Measurements from ENCODE around the gene LRMDA. TPM values are rescaled to one million over a fixed set of nuclear protein-coding genes. Genes with fewer than 3 reads are reported as not detected.

Gene LRMDA
- total RNA-seq, 1 experiment from 2014 or later, result not detected

- intact Hi-C loops (cut with micrococcal nuclease; ENCODE audit: unreplicated experiment), result no loop called here
- Histone ChIP-seq H3K27me3 (replicated peaks; ENCODE audit: insufficient read depth, low read depth, low read length, poor library complexity) (no peaks in the 10 kb centered on the region), H3K4me3 (ENCODE audit: low read depth, low read length, poor library complexity, severe bottlenecking) (no peak overlapping the region), H3K27ac (ENCODE audit: low read depth, low read length, poor library complexity, severe bottlenecking) (no peak overlapping the region), H3K36me3 (ENCODE audit: insufficient read depth, low read length, poor library complexity, severe bottlenecking) (no peaks in the 10 kb centered on the region), H3K4me1 (ENCODE audit: insufficient read depth, low read length, poor library complexity, severe bottlenecking) (no peaks in the 10 kb centered on the region), H3K9me3 (ENCODE audit: low read depth, low read length, poor library complexity, severe bottlenecking) (no peaks in the 10 kb centered on the region)
- ChIA-PET CTCF (no interaction called here), POLR2A (ENCODE audit: low non-redundant PET) (no interaction called here)
- no peak for DNase-seq (ENCODE audit: low spot score)
- no TSS peak for BruUV-seq (replicated peaks)
- TF ChIP-seq CTCF (conservative IDR thresholded peaks at IDR 0.05; ENCODE audit: low read depth, low read length) (no peak), EZH2 (IDR thresholded peaks at IDR 0.05; ENCODE audit: borderline replicate concordance, low read depth, low read length, poor library complexity, severe bottlenecking) (no peak)
These were observed 753.2 kb downstream of the LRMDA start for GRCh38 chr10:76184647-76185046.

- intact Hi-C loops (cut with micrococcal nuclease; ENCODE audit: unreplicated experiment), result no loop called here
- CTCF ChIA-PET, result no interaction called here
- no peak overlapping the region for H3K4me3 ChIP-seq (ENCODE audit: low read depth, low read length, poor library complexity, severe bottlenecking)
- DNase-seq (ENCODE audit: low spot score), result no peak
- H3K4me1 ChIP-seq (ENCODE audit: insufficient read depth, low read length, poor library complexity, severe bottlenecking), result no peaks in the 10 kb centered on the region
- no peaks in the 10 kb centered on the region for H3K9me3 ChIP-seq (ENCODE audit: low read depth, low read length, poor library complexity, severe bottlenecking)
- no TSS peak for BruUV-seq (replicated peaks)
- POLR2A ChIA-PET (ENCODE audit: low non-redundant PET), result no interaction called here
- TF ChIP-seq CTCF (conservative IDR thresholded peaks at IDR 0.05; ENCODE audit: low read depth, low read length), result no peak
- no peak for TF ChIP-seq EZH2 (IDR thresholded peaks at IDR 0.05; ENCODE audit: borderline replicate concordance, low read depth, low read length, poor library complexity, severe bottlenecking)
- H3K36me3 ChIP-seq (ENCODE audit: insufficient read depth, low read length, poor library complexity, severe bottlenecking), result no peaks in the 10 kb centered on the region
- no peaks in the 10 kb centered on the region for H3K27me3 ChIP-seq (replicated peaks; ENCODE audit: insufficient read depth, low read depth, low read length, poor library complexity)
- H3K27ac ChIP-seq (ENCODE audit: low read depth, low read length, poor library complexity, severe bottlenecking), result no peak overlapping the region
These were observed 754.3 kb downstream of the LRMDA start for GRCh38 chr10:76185471-76186301.

- H3K9me3 ChIP-seq (ENCODE audit: low read depth, low read length, poor library complexity, severe bottlenecking), result no peaks in the 10 kb centered on the region
- no peak for DNase-seq (ENCODE audit: low spot score)
- ChIA-PET CTCF (no interaction called here), POLR2A (ENCODE audit: low non-redundant PET) (no interaction called here)
- H3K27ac ChIP-seq (ENCODE audit: low read depth, low read length, poor library complexity, severe bottlenecking), result no peak overlapping the region
- no peaks in the 10 kb centered on the region for H3K4me1 ChIP-seq (ENCODE audit: insufficient read depth, low read length, poor library complexity, severe bottlenecking)
- H3K4me3 ChIP-seq (ENCODE audit: low read depth, low read length, poor library complexity, severe bottlenecking), result no peak overlapping the region
- no peak for TF ChIP-seq EZH2 (IDR thresholded peaks at IDR 0.05; ENCODE audit: borderline replicate concordance, low read depth, low read length, poor library complexity, severe bottlenecking)
- no peak for TF ChIP-seq CTCF (conservative IDR thresholded peaks at IDR 0.05; ENCODE audit: low read depth, low read length)
- intact Hi-C loops (cut with micrococcal nuclease; ENCODE audit: unreplicated experiment), result no loop called here
- no peaks in the 10 kb centered on the region for H3K36me3 ChIP-seq (ENCODE audit: insufficient read depth, low read length, poor library complexity, severe bottlenecking)
- no TSS peak for BruUV-seq (replicated peaks)
- no peaks in the 10 kb centered on the region for H3K27me3 ChIP-seq (replicated peaks; ENCODE audit: insufficient read depth, low read depth, low read length, poor library complexity)
These were observed 756.8 kb downstream of the LRMDA start for GRCh38 chr10:76188216-76188615.
